GM21526 (cell line): ENCODE measurements around the gene MMS22L.

Experiments
- ATAC-seq: cut with Tn5 transposase; IDR thresholded peaks from one replicate; pipeline ENCODE4 v1.9.1; 2021; ENCODE audit warnings: moderate library complexity; ENCODE audit not compliant: unreplicated experiment, low FRiP score

Gene MMS22L

GRCh38 chr6:97097068-97098047 is 185.7 kb downstream of the MMS22L start:
- ATAC-seq, result no peak

DNA sequence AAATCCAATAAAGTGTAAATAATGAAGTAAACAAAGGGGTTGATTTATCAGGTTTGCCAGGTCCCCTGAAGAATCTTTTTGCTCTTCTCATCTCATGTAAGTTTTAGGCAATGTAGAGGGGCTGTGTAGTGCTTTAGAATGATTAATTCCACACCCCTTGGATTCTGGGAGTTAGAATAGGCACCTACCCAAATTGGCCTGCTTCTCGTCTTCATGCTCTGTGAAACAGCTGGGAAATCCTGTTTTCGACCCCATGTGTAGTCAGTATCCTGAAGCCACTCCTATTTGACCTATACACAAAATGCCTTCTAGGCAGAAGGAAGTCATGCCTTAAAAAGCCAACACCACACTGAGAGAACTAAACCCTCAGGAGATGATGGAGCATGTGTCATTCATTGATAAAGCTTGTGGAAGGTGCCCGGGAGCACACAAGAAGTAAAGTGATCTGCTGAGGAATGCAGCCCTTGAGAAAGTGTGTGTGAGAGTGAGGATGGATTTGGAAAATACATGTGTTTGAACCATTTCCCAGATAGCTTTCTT is 187.6 kb downstream of the MMS22L start:
- ATAC-seq, result no peak

- no peak for ATAC-seq
Measured at GRCh38 chr6:97094376-97094775, 188.6 kb downstream of the MMS22L start.

DNA sequence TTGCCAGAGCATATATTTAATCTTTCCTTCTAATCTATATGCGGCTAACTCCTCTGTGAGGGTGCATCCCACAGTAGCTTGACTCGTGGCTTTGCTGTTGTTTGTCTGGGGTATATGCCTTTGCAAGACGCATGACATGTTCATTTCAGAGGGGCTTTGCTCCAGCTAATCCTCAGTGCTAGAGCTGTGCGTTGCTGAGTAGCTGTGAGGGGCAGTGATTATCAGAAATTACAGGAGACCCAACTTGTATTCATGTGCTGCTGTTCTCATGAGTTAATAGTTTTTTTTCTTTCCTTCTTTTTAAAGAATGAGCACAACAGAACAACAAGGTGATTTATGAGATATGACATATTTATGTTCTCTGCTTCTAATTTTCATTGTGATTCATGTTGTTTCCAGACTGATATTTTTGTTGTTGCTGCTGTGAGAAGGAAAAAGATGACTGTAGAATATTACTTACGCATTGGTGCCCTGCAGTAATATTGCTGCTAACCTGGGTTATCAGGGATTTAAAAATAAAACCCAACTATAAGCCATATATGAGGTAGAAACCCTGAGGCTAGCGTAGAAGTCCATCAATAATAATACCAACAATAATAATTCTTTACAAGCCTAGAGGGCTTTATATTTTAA is 190.2 kb downstream of the MMS22L start:
- no peak for ATAC-seq
